ENCODE measurements around the gene CD63.

DNA sequence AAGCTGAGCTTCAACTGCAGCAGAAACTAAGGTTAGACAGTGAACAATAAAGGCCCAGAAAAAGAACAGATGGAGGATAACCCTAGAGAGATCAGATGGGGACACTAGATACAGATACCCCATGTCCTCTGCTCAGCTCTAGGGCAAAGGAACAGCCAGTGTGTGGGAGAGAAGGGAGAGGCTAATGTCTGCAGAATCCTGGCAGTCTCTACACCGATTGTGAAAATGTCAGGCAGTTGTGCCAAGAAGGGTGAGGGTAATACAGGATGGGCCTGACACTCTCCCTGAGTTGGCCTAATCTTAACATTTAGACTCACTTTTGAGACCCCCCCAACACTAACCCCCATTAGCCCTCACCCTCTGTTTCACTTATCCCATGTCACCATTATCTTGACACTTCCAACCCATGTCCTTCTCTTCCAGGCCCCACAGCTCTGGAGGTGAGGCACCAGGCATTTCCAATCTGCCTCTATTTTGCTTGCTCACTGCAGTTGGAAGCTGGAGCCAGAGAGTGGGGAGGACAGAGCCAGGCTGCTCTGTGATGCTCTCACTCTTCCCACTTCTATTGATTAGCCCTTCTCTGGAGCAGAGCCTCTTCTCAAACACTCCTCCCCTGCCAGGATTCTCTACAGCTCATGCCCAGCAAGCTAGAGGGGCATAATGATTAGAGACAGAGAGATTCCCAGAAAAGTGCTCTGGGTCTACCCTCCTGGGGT is 16.0 kb downstream of the CD63 start:
- TF ChIP-seq, protein P1, sequence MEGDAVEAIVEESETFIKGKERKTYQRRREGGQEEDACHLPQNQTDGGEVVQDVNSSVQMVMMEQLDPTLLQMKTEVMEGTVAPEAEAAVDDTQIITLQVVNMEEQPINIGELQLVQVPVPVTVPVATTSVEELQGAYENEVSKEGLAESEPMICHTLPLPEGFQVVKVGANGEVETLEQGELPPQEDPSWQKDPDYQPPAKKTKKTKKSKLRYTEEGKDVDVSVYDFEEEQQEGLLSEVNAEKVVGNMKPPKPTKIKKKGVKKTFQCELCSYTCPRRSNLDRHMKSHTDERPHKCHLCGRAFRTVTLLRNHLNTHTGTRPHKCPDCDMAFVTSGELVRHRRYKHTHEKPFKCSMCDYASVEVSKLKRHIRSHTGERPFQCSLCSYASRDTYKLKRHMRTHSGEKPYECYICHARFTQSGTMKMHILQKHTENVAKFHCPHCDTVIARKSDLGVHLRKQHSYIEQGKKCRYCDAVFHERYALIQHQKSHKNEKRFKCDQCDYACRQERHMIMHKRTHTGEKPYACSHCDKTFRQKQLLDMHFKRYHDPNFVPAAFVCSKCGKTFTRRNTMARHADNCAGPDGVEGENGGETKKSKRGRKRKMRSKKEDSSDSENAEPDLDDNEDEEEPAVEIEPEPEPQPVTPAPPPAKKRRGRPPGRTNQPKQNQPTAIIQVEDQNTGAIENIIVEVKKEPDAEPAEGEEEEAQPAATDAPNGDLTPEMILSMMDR (IDR thresholded peaks at IDR 0.05): no peak
- no peak for TF ChIP-seq POLR2A (IDR thresholded peaks at IDR 0.05)

Data from adrenal gland (tissue), 5 donors.